ENCODE data around the gene FOXF1.

The FOXF1 gene

DNA sequence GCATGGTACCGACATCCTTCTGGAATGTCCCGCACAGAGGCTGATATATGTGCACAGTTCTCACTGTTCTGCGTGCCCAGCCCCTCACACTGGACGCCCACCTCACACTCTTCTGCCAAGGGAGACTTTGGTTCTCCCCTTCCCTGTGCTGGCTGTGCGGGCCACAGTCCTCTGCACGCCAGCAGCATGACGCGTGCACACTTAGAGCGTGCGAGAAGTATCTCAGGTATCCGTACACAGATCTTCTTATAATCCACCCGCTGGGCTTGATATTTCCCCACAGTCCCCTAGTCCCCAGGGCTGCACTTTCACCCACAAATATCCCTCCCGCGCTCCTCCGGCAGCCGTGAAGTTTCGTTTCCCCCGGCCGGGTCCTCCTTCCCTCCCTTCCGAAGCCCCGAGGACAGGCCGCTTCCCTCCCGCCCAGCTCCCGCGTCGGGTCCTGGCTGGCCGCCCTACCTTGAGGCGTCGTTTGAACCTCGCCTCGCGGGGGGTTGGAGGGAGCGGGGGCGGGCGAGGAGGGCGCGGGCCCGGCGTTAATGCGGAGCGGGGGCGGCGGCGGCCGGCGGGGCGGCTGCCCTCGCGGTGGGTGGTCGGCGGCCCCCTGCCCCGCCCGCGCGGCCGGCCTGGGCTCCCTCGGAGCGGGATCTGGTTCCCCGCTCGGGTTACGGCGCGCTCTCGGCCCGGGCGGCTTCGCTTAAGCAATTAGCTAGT, 5.0 kb upstream of the FOXF1 start:
- DNase-seq (ENCODE audit: low spot score) = no peak

DNA sequence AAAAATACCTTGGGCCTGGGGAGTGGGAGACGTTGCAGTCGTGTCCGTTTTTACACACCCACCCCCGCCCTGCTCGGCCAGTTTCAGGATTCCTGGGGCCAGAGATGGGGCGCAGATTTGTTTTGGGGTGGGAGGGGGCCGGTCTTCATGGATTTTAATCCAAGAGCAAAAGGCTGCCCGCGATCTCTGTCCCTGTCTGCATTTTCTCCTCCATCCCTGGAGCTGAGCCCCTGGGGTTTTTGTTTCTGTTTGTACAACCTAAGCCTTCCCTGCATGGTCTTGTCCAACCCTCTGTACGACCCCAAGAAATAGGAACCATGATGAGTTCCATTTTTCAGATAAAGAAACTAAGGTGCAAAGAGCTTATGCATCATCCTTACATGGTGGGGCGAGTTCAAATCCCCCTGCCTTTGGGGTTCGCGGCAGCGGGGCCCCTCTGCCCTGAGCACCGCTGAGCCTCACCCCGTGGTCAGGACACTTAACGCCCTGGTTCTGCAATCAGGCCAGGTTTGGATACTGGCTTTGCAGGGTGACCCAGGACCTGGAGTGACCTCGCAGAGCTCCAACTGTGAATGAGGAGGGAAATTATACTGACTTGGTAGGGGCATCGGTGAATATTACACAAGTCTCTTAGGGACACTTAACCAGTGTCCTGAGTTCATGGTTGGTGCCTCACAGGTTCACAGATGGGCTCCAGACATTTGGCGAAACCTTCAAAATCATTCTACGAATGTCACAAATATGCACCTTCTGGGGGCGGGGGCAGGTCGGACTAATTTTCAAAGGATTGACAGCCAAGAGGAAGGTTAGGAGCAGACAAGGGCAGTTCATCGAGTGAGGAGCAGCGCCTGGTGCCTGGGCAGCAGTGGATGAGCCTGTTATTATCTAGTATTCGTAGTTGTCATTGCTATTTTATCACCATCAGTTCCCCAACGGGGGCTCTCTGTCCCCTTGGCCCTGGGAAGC, 4.1 kb upstream of the FOXF1 start:
- DNase-seq (ENCODE audit: low spot score) = no peak

GRCh38 chr16:86507173-86508027, 2.9 kb upstream of the FOXF1 start:
- no peak for DNase-seq (ENCODE audit: low spot score)

- DNase-seq (ENCODE audit: low spot score) = no peak
These were observed 2.0 kb upstream of the FOXF1 start for GRCh38 chr16:86508028-86508946.

GRCh38 chr16:86508947-86509758, 1.2 kb upstream of the FOXF1 start:
- no peak for DNase-seq (ENCODE audit: low spot score)

DNA sequence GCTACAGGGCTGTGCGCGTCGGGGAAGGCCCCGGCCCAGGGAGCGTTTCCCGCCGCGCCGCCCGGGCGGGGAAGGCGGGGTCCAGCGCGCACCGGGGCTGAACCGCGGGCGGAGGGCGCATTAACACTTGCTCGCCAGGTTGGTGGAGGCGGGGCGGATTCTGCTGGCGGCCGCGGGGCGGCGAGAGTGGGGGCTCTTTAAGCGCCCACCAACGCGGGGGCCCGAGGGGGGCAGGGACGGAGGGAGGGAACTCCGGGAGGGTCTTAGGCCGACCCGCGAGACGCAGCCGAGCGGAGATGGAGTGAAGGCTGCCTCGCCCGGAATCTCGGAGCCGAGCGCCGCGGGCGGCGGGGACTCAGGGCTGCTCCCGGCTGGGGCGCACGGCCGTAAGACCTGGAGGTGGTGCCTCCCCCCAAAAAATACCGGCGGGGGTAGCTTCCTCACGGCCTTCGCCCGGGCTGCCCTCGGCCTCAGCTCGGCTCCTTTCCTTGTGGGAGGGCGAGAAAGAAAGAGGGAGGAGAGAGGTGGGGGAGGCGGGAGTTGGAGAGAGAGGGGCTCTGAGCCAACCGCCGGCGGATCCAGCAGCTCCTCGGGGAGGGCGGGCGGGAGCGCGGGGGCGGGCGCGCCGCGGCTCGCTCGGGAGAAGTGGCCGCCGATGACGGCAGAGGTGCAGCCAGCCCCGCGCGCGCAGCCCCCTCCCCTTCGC, 415 bp upstream of the FOXF1 start:
- DNase-seq (ENCODE audit: low spot score) = no peak

DNA sequence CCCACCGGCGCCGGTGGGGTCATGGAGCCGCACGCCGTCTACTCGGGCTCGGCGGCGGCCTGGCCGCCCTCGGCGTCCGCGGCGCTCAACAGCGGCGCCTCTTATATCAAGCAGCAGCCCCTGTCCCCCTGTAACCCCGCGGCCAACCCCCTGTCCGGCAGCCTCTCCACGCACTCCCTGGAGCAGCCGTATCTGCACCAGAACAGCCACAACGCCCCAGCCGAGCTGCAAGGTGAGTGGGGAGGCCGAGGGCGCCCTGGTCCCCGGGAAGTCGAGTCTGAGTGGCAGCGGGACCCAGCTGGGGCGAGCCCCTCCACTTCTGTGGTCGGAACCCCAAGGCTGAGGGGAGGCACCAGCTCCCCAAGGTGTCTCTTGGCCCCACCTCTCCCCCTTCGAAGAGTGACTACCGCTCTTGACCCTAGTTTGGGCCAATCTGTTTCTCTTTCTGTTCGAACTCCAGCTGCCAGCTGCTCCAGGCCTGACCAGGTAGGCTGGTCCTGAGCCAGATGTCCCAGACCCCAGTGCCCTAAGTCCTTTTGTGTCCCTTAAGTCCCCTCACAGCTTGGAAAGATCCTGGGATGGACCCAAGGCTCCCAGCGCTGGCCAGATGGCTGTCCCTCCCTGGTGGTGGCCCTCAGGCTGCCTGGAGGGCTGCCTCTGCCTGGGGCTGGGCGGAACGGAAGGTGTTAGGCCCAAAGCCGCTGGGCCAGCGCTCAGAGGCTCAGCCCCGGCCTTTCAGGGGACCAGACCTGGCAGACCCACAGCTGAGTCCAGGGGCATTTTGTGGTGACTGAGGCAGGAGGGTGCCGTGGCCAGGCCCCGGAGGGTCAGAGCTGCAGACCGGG, 1.2 kb downstream of the FOXF1 start:
- no peak for DNase-seq (ENCODE audit: low spot score)

- DNase-seq (ENCODE audit: low spot score) = no peak
These were observed 2.1 kb downstream of the FOXF1 start for GRCh38 chr16:86512301-86512859.

- DNase-seq (ENCODE audit: low spot score) = no peak
These were observed 2.6 kb downstream of the FOXF1 start for GRCh38 chr16:86512860-86513470.

- no peak for DNase-seq (ENCODE audit: low spot score)
These were observed 3.3 kb downstream of the FOXF1 start for GRCh38 chr16:86513471-86514277.

DNA sequence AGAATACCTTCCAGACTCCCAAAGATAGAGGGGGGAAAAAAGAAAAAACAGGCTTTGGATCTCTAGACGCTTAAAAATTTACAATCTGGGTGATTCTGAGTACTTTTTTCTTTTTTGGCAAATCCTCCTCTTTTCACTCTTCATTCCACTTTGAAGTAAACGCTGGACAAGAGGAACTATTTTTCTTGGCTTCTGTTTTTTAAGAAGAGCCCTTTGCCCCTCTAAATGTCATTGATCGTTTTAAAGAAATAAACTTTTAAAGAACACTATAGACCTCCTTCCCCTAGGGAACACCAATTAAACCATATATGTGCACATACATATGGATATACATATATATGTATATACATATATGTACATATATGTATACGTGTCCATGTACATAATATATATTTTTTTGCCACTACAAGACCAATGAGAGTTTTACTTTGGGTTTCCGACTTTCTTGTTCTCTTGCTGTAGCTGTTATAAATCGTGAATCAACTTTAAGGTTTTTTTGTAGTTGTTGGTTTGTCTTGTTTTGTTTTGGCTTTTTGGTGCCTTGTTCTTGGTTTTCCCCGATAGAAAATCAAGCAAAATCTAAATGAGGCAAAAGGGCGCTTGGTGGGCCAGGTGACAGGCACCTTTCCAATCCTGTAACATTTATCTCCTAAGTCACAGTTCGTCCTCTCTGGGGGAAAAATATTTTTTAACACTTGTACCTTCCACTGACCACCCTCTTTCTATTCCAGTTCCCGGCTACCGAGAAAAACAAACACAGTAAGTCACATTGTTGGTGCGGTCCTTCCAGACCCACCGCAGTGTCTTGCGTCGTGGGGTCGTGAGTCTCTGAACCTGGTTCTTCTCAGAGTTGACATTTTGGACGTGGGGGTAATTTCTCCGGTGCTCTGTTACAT, 4.4 kb downstream of the FOXF1 start:
- DNase-seq (ENCODE audit: low spot score) = no peak

- DNase-seq (ENCODE audit: low spot score) = no peak
These were observed 5.1 kb downstream of the FOXF1 start for GRCh38 chr16:86515413-86515776.

- DNase-seq (ENCODE audit: low spot score) = no peak
These were observed 5.7 kb downstream of the FOXF1 start for GRCh38 chr16:86515777-86516622.

- no peak for DNase-seq (ENCODE audit: low spot score)
These were observed 6.3 kb downstream of the FOXF1 start for GRCh38 chr16:86516623-86517003.

DNA sequence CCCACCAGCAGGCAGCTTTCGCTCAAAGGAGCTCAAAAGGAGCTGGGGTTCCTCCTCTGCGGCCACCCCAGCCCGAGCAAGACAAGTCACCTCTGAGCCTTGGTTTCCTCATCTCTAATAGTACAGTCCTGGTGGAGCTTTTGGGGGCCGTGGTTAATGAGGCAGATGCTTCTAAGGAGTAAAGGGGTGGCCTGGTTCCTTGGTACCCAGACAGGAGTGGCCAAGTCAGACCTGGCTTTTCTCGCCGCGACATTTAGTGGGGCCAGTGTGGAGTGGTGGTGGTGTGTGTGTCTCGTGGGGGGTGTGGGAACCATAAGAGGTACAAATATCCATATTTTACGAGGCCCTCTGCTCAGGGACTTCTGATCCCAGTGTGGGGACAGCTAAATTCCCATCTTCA, 6.7 kb downstream of the FOXF1 start:
- no peak for DNase-seq (ENCODE audit: low spot score)
